Erythroblast (primary cell): ENCODE results near the gene MERTK.

ENCODE experiments used
- GATA1 ChIP-seq: IDR thresholded peaks from 2 replicates; pipeline ENCODE4 v1.6.1; 2011; ENCODE audit warnings: low read depth, mild to moderate bottlenecking, control low read depth, low read length, moderate library complexity
- POLR2A ChIP-seq: IDR thresholded peaks from 2 replicates; pipeline ENCODE4 v1.6.1; 2011; ENCODE audit warnings: mild to moderate bottlenecking, low read length

DNA sequence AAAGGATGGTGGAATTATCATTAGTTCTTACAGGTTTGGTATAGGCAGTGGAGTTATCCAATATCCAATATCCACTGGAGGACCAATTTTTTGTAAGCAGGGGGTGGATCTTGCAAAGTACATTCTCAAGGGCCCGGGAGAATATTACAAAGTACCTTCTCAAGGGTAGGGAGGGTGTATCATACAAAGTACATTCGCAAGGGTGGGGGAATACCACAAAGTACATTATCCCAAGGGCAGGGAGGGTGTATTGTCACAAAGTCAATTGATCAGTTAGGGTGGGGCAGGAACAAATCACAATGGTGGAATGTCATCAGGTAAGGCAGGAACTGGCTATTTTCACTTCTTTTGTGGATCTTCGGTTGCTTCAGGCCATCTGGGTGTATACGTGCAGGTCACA lies 101.4 kb downstream of the MERTK start:
- no peak for TF ChIP-seq POLR2A
- no peak for TF ChIP-seq GATA1
